T-cell (primary cell): ENCODE data around the gene ZBTB21. TPM values are rescaled to one million over a fixed set of nuclear protein-coding genes. Genes with fewer than 3 reads are reported as not detected.

ENCODE experiments used
- ATAC-seq, 4 experiments: fragments of 200-7000 bp in 3 of 4; fragments of 150-1000 bp in 1 of 4; cut with Tn5 transposase; replicated peaks in 1 of 4; 1 replicate in 3 of 4; 2 replicates in 1 of 4; pipeline ENCODE4 v1.10.0; 2021; ENCODE audit warnings: moderate library complexity in 3 of 4, mild to moderate bottlenecking in 2 of 4, moderate number of reproducible peaks in 1 of 4
- CTCF ChIA-PET, 2 donors: fragments of 300-600 bp; sonication (Branson Sonifier 250); formaldehyde crosslinking; loops; one replicate each; lab custom pipeline; 2022; ENCODE audit warnings: antibody characterized with exemption in 2 of 2; lab: Charles Lee
- POLR2A ChIA-PET, 2 donors: fragments of 300-600 bp; sonication (Branson Sonifier 250); formaldehyde crosslinking; loops; one replicate each; lab custom pipeline; 2022; ENCODE audit warnings: antibody characterized with exemption in 2 of 2; lab: Charles Lee
- DNase-seq, 35 experiments: peaks; one replicate each; pipeline versions ENCODE4 v3.0.0 to v3.0.0-alpha.2; 2013 to 2023
- H3K27ac ChIP-seq: one replicate; pipeline ENCODE4 v1.5.1; 2013; ENCODE audit warnings: low read length
- H3K27me3 ChIP-seq, 2 experiments: replicated peaks in 1 of 2; 1 replicate in 1 of 2; 2 replicates in 1 of 2; pipeline versions ENCODE4 v1.6.1 to v1.7.0; 2013; ENCODE audit warnings: low read length in 1 of 2, mixed read lengths in 1 of 2; ENCODE audit not compliant: control insufficient read depth in 2 of 2, insufficient read depth in 2 of 2; ENCODE audit errors: extremely low read depth in 1 of 2
- H3K36me3 ChIP-seq, 2 donors: 1 replicate in 1 of 2; 2 replicates in 1 of 2; pipeline versions ENCODE4 v1.6.1 to v1.7.0; 2013; ENCODE audit warnings: low read length in 1 of 2; ENCODE audit not compliant: control insufficient read depth in 2 of 2, insufficient read depth in 1 of 2; ENCODE audit errors: extremely low read depth in 1 of 2
- H3K4me1 ChIP-seq, 2 experiments: 1 replicate in 1 of 2; 2 replicates in 1 of 2; pipeline versions ENCODE4 v1.6.1 to v1.7.0; 2013; ENCODE audit warnings: low read length in 2 of 2, mixed read lengths in 1 of 2; ENCODE audit not compliant: insufficient read depth in 2 of 2, control insufficient read depth in 1 of 2; ENCODE audit errors: extremely low read depth in 1 of 2
- H3K4me3 ChIP-seq, 2 donors: 1 replicate in 1 of 2; 2 replicates in 1 of 2; pipeline versions ENCODE4 v1.5.1 to v1.7.0; 2013; ENCODE audit warnings: mild to moderate bottlenecking in 2 of 2, low read length in 1 of 2, moderate library complexity in 1 of 2; ENCODE audit not compliant: control insufficient read depth in 1 of 2; ENCODE audit errors: extremely low read depth in 1 of 2
- H3K9me3 ChIP-seq: 2 replicates; pipeline ENCODE4 v1.7.0; 2013
- H3K27ac Mint-ChIP-seq, 2 donors: one replicate each; pipeline ENCODE4 v1.8.0; 2020 to 2021; ENCODE audit warnings: mild to moderate bottlenecking in 2 of 2, mixed read lengths in 2 of 2
- H3K27me3 Mint-ChIP-seq, 2 donors: one replicate each; pipeline ENCODE4 v1.8.0; 2021 to 2022; ENCODE audit warnings: mixed read lengths in 2 of 2
- H3K36me3 Mint-ChIP-seq: one replicate; pipeline ENCODE4 v1.8.0; 2021; ENCODE audit warnings: mixed read lengths
- H3K4me1 Mint-ChIP-seq, 3 donors: one replicate each; pipeline ENCODE4 v1.8.0; 2020 to 2022; ENCODE audit warnings: mixed read lengths in 3 of 3, mild to moderate bottlenecking in 1 of 3
- H3K4me3 Mint-ChIP-seq, 3 donors: one replicate each; pipeline ENCODE4 v1.8.0; 2020 to 2022; ENCODE audit warnings: mild to moderate bottlenecking in 3 of 3, mixed read lengths in 3 of 3, moderate library complexity in 3 of 3
- H3K9me3 Mint-ChIP-seq, 3 donors: one replicate each; pipeline ENCODE4 v1.8.0; 2020 to 2022; ENCODE audit warnings: mixed read lengths in 3 of 3
- WGBS: methylation state at CpG from one replicate; pipeline ENCODE4 v1.1.5; 2013; ENCODE audit warnings: missing lambda C conversion rate; ENCODE audit not compliant: insufficient coverage; 5-methylcytosine and 5-hydroxymethylcytosine counted together
- total RNA-seq, 35 experiments: library from RNA in 6 of 35; stranded (reverse) in 6 of 35; fragments of 120-200 nt in 1 of 35; gene quantifications; one replicate each; pipeline versions ENCODE4 v1.2.1 to v1.2.4 and lab custom pipeline; 2013 to 2026

ZBTB21 gene
- total RNA-seq (100 to 1,000 TPM in 2 of 5 donors, 10 to 100 TPM in 3; 17.6 to 119 (median 25.9) TPM), total RNA-seq (lab: John Stamatoyannopoulos, UW) (37.4 to 225 (median 89.1) reads per million in 29 experiments)
- total RNA-seq (2013), result 17.4 TPM

- H3K4me1 Mint-ChIP-seq, result peaks cover 31 to 36% (median 32%) of the 10 kb centered on the region in 3 donors
- H3K27me3 ChIP-seq, result no peaks in the 10 kb centered on the region
- H3K27me3 Mint-ChIP-seq, result no peaks in the 10 kb centered on the region
- CTCF ChIA-PET, result interaction anchor here in 1 of 2 donors (0.6 kb wide), 2 partner anchors 108 to 1882 kb away, joined by 3 to 5 read pairs; no protein-coding TSS in a partner anchor
- H3K9me3 Mint-ChIP-seq, result peaks cover 0 to 5% (median 0%) of the 10 kb centered on the region in 3 donors
- DNase-seq, result peak; percentile 93 to 99 (median 96)
- H3K9me3 ChIP-seq, result no peaks in the 10 kb centered on the region
- H3K4me3 ChIP-seq, result peak within 1 kb of the TSS; percentile 66 to 95
- peak within 1 kb of the TSS; percentile 81 to 96 (median 95) for H3K4me3 Mint-ChIP-seq
- H3K4me1 ChIP-seq, result peaks cover 11 to 19% of the 10 kb centered on the region in 2 experiments
- POLR2A ChIA-PET, result no interaction called here
- peak within 1 kb of the TSS; percentile 99 to 100 for H3K27ac Mint-ChIP-seq
- WGBS, result under 1% methylated on average over 52 of the region's 75 CpGs
- H3K36me3 Mint-ChIP-seq, result peaks cover 16% of the 10 kb centered on the region
- H3K27ac ChIP-seq, result peak within 1 kb of the TSS; percentile 97
- peak; percentile 82 to 85 (median 84) for ATAC-seq
- no peaks in the 10 kb centered on the region for H3K36me3 ChIP-seq
Observed at GRCh38 chr21:42009831-42010506, at the start of gene ZBTB21. Gene ZBTB21 (minus strand): TSS chr21:42010360. CDS start chr21:41994095, 16,265 bp downstream.

DNA sequence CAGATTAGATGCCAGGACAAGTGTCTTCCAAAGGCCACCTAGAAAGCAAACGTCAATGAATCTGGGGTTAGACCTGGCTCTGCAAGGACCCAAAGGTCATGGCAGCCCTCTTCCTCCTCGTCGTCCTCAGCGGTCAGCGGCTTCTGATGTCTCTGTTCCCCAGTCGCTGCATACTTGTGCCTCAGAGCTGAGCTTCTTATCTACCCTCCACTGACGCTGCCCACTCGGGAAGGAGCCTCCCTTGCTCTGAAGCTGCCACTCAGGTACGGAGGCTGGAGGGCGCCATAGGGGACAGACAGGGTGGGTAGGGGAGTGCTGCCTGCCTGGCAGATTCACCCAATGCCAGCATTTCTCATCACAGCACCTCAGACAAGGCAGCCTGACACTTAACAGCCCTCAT, 49.6 kb upstream of the ZBTB21 start:
- no peaks in the 10 kb centered on the region for H3K36me3 Mint-ChIP-seq
- H3K9me3 Mint-ChIP-seq, result peaks cover 0 to 3% (median 0%) of the 10 kb centered on the region in 3 donors
- no peaks in the 10 kb centered on the region for H3K27me3 ChIP-seq
- DNase-seq (no peak), ATAC-seq (no peak)
- H3K4me3 ChIP-seq, result no peak overlapping the region
- WGBS, result 66% methylated on average over 5 of the region's 10 CpGs
- no peaks in the 10 kb centered on the region for H3K27me3 Mint-ChIP-seq
- peaks cover 5 to 41% of the 10 kb centered on the region in 2 experiments for H3K4me1 ChIP-seq
- peak overlapping the region; percentile 78 to 99 for H3K27ac Mint-ChIP-seq
- H3K9me3 ChIP-seq, result no peaks in the 10 kb centered on the region
- H3K36me3 ChIP-seq, result no peaks in the 10 kb centered on the region
- ChIA-PET POLR2A (interaction anchor here in 1 of 2 donors (0.5 kb wide), 1 partner anchor 35 kb away, joined by 3 read pairs; no protein-coding TSS in a partner anchor), CTCF (no interaction called here)
- H3K4me1 Mint-ChIP-seq, result peaks cover 43 to 61% (median 52%) of the 10 kb centered on the region in 3 donors
- no peak overlapping the region for H3K4me3 Mint-ChIP-seq
- no peak overlapping the region for H3K27ac ChIP-seq

GRCh38 chr21:42059141-42059540, 49.0 kb upstream of the ZBTB21 start:
- H3K36me3 Mint-ChIP-seq, result no peaks in the 10 kb centered on the region
- H3K36me3 ChIP-seq, result no peaks in the 10 kb centered on the region
- peaks cover 0 to 3% (median 0%) of the 10 kb centered on the region in 3 donors for H3K9me3 Mint-ChIP-seq
- peak overlapping the region; percentile 68 to 99 for H3K27ac Mint-ChIP-seq
- H3K4me1 ChIP-seq, result peaks cover 5 to 35% of the 10 kb centered on the region in 2 experiments
- peaks cover 37 to 55% (median 46%) of the 10 kb centered on the region in 3 donors for H3K4me1 Mint-ChIP-seq
- no peaks in the 10 kb centered on the region for H3K9me3 ChIP-seq
- POLR2A ChIA-PET, result no interaction called here
- H3K4me3 ChIP-seq, result no peak overlapping the region
- no peak overlapping the region for H3K27ac ChIP-seq
- CTCF ChIA-PET, result no interaction called here
- WGBS, result 93% methylated on average over 9 of the region's 9 CpGs
- ATAC-seq (no peak), DNase-seq (no peak)
- H3K27me3 Mint-ChIP-seq, result no peaks in the 10 kb centered on the region
- H3K27me3 ChIP-seq, result no peaks in the 10 kb centered on the region
- no peak overlapping the region for H3K4me3 Mint-ChIP-seq

DNA sequence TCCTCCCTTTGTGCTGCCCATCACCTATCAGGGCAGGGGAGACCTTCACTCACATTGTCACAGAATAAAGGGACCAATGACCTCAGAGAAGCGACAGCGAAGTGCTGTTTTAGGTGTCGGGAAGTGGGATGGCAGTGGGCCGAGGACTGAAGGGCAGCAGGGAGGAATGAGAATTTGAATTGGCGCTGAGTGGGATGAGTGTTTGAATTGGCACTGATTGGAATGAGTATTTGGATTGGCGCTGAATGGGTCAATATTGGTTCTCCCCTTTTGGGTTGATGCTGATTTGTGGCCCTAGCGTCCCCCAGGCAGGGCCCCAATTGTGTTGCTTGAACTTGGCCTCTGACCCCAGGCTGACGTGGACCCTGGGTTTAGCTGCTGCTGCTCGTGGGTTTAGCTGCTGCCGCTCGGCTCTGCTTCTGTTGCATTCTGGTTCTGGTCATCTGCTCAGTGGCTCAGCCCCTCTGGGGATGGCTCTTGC, 48.5 kb upstream of the ZBTB21 start:
- peaks cover 5 to 31% of the 10 kb centered on the region in 2 experiments for H3K4me1 ChIP-seq
- H3K9me3 ChIP-seq, result no peaks in the 10 kb centered on the region
- no peak overlapping the region for H3K27ac ChIP-seq
- no peak overlapping the region for H3K4me3 Mint-ChIP-seq
- peaks cover 0 to 3% (median 0%) of the 10 kb centered on the region in 3 donors for H3K9me3 Mint-ChIP-seq
- no peaks in the 10 kb centered on the region for H3K27me3 Mint-ChIP-seq
- ATAC-seq (no peak), DNase-seq (no peak)
- H3K36me3 Mint-ChIP-seq, result no peaks in the 10 kb centered on the region
- H3K4me1 Mint-ChIP-seq, result peaks cover 32 to 50% (median 42%) of the 10 kb centered on the region in 3 donors
- 97% methylated on average over 11 of the region's 11 CpGs for WGBS
- H3K36me3 ChIP-seq, result no peaks in the 10 kb centered on the region
- H3K27ac Mint-ChIP-seq, result peak overlapping the region; percentile 62 to 68
- CTCF ChIA-PET, result interaction anchor here in 1 of 2 donors (0.5 kb wide), 1 partner anchor 78 kb away, joined by 4 read pairs; no protein-coding TSS in a partner anchor
- H3K27me3 ChIP-seq, result no peaks in the 10 kb centered on the region
- POLR2A ChIA-PET, result no interaction called here
- H3K4me3 ChIP-seq, result no peak overlapping the region

- Histone ChIP-seq H3K4me3 (no peak overlapping the region), H3K36me3 (no peaks in the 10 kb centered on the region), H3K27ac (no peak overlapping the region), H3K4me1 (peaks cover 5 to 23% of the 10 kb centered on the region in 2 experiments), H3K9me3 (no peaks in the 10 kb centered on the region), H3K27me3 (no peaks in the 10 kb centered on the region)
- 82% methylated on average over 11 of the region's 11 CpGs for WGBS
- Mint-ChIP-seq H3K4me1 (peaks cover 30 to 43% (median 36%) of the 10 kb centered on the region in 3 donors), H3K9me3 (peaks cover 0 to 3% (median 0%) of the 10 kb centered on the region in 3 donors), H3K27me3 (no peaks in the 10 kb centered on the region), H3K36me3 (no peaks in the 10 kb centered on the region), H3K27ac (peak overlapping the region; percentile 62 to 68), H3K4me3 (no peak overlapping the region)
- DNase-seq, result no peak
- POLR2A ChIA-PET, result interaction anchor here in 1 of 2 donors (0.6 kb wide), 1 partner anchor 10 kb away, joined by 3 read pairs; no protein-coding TSS in a partner anchor
- ATAC-seq, result no peak
- CTCF ChIA-PET, result no interaction called here
Observed at GRCh38 chr21:42057851-42058437, 47.8 kb upstream of the ZBTB21 start.
